GM19043 (cell line): Measurements from ENCODE around the gene RSPO1.
"Not testable (repeated sequence)": the region's sequence is repeated elsewhere in the genome, so short reads cannot be mapped to it uniquely, and the experiment has no call there.

ENCODE experiments used
- ATAC-seq: cut with Tn5 transposase; IDR thresholded peaks from one replicate; pipeline ENCODE4 v1.9.1; 2021; ENCODE audit warnings: low read depth; ENCODE audit not compliant: unreplicated experiment

RSPO1 gene, protein sequence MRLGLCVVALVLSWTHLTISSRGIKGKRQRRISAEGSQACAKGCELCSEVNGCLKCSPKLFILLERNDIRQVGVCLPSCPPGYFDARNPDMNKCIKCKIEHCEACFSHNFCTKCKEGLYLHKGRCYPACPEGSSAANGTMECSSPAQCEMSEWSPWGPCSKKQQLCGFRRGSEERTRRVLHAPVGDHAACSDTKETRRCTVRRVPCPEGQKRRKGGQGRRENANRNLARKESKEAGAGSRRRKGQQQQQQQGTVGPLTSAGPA

DNA sequence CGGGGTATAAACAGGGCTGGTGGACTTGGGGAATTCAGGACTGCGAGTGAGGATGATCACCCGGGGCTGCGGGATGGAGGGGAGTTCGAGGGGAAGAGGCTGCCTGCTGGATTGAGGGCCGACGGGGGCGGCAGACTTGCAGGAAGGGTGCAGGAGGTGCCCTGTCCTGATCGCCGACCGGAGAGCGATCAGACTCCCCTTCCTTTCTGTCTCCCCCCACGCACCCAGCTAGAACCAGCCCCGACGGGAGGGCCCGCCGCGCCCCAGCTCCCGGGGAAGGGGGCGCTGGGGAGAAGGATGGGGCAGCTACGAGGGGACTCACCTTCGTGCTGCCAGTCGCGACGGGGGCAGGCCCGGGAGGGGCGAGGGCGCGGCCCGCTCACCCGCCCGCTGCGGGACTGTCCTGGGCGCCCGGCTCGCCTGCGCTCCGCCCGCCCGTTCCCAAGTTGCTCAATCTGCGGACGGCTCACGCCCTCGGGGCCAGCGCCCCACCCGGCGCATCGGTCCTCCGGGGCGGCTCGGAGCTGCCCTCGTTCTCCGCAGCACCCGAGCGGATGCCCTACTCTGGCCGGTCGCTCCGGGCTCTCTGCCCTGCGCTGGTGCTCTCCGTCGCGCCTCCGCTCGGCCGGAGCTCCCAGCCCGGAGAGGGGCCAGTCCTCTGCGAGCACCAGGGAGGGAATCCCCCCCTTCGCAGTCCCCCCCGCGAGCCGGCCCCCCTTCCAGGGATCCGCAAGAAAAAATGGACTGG is at the start of gene RSPO1:
TSS of gene RSPO1 (minus strand) at position 649 of the 748 bp plus-strand sequence. CDS start 5,231 bp downstream, outside the sequence.
- no peak for ATAC-seq

DNA sequence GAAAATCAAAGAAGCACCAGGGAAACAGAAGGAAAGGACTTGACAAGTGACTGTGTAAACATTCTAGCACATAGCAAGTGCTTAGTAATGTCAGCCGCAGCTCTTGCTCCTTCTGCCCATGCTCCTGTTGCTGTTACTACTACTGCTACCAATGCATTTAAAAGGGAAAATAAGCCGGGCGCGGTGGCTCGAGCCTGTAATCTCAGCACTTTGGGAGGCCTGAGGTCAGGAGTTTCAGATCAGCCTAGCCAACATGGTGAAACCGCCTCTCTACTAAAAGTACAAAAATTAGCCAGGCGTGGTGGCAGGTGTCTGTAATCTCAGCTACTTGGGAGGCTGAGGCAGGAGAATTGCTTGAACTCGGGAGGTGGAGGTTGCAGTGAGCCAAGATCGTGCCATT is 49.5 kb upstream of the RSPO1 start:
- not testable (repeated sequence) for ATAC-seq

DNA sequence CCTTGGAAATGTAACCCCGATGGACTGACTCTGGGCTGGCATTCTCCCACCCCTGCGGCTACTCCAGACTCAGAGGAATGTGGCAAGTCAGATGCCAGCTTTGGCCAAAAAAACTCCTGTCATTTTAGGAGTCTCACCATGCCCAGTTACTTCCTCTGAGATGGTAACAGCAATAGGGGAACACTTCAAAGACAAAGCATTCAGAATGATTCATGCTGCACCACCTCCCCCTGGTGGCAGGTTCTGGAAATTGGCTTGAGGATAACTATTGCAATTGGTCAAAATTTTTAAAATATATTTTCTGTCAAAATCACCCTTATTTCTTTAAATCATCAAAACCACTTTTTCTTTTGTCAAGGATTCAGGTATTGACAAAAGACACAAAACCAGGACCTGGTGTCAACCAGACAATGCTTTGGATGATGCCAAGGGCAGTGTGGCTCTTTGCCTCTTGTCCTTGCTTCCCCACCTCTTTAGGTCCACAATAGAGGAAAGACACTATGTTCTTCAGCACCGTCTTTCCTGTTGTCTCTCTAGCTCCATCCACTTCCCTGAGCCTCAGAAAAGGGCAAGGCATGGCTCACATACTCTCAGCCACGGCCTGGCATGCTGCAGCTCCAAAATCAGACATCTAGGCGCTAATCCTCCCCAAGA is 47.8 kb upstream of the RSPO1 start:
- ATAC-seq: no peak

GRCh38 chr1:37680933-37681332 is 46.2 kb upstream of the RSPO1 start:
- no peak for ATAC-seq

- ATAC-seq: no peak
Observed at GRCh38 chr1:37677808-37678207, 43.1 kb upstream of the RSPO1 start.

- ATAC-seq: no peak
Observed at GRCh38 chr1:37677143-37677439, 42.4 kb upstream of the RSPO1 start.

DNA sequence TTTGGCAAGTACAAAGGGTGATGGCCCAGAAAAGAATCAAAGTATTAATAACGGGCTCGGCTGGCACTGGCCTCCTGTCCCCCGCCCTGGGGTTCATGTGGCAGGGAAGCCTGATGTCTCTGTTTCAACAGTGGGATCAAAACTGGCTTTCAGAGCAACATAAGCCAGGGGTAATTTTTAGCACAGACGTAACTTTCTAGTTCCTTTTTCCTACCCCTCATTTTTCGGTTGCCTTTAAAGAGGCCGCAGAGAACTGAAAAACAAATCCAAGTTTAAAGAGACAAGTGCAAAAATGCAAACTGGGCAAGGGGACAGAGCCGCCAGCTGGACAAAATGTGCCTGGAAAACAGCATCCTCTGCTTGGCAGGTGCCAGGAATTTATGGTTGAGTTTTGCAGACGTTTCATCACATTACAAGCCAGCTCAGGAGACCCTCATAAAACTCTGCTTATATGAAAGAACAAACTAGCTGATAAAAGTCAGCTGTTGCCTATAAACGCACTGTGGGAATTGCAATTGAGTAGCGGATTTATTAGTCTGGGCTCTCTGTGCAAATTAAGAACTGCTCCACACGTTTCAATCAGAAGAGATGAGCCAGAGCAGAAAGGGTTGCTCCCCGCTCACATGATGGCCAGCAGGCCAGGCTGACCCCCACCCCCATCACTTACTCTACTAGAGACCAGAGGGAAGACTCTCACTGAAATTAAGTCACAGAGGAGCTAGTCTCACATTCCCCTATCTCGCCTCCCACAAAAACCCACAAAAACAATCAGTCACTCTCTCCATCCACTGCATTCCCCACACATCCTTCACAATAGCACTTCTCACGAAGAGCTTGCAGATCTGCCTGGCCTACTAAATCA is 41.8 kb upstream of the RSPO1 start:
- ATAC-seq: peak; percentile 57

GRCh38 chr1:37673920-37674319 is 39.2 kb upstream of the RSPO1 start:
- no peak for ATAC-seq

DNA sequence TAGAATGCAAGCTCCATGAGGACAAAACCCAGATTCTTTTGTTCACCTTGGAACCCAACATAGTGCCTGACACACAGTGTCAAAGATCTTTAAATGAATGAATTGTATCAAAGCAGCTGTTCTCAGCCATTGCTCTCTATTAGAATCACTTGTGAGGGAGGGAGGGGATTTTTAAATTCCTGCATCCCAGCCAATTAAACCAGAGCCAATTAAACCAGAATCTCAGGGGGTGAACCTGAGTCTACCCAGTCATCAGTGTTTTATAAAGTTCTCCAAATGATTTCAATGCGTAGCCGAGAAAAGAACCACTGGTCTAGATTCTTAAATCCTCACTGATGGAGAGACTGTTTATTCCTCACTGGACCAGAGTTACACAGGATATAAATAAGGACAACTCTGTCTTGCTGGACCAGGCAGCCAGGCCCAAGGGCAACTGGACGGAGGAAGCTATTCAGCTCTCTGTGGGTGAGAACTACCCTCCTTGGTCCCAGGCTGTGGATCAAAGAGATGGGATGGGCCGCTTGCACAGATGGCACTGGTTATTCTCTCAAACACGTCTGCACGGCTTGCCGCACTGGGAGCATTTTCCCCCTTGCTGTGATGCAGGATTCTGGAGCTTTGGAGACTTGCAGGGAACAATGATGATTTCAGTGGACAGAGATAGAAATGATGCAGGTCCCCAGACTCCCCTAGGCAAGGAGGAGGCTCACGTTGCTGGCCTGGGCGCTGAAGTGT is 37.6 kb upstream of the RSPO1 start:
- no peak for ATAC-seq

GRCh38 chr1:37671261-37671660 is 36.6 kb upstream of the RSPO1 start:
- ATAC-seq: no peak

GRCh38 chr1:37670133-37670532 is 35.4 kb upstream of the RSPO1 start:
- no peak for ATAC-seq

GRCh38 chr1:37667023-37667671 is 32.5 kb upstream of the RSPO1 start:
- no peak for ATAC-seq

- ATAC-seq: no peak
Observed at GRCh38 chr1:37666241-37666867, 31.7 kb upstream of the RSPO1 start.

GRCh38 chr1:37663426-37664000 is 28.8 kb upstream of the RSPO1 start:
- no peak for ATAC-seq

DNA sequence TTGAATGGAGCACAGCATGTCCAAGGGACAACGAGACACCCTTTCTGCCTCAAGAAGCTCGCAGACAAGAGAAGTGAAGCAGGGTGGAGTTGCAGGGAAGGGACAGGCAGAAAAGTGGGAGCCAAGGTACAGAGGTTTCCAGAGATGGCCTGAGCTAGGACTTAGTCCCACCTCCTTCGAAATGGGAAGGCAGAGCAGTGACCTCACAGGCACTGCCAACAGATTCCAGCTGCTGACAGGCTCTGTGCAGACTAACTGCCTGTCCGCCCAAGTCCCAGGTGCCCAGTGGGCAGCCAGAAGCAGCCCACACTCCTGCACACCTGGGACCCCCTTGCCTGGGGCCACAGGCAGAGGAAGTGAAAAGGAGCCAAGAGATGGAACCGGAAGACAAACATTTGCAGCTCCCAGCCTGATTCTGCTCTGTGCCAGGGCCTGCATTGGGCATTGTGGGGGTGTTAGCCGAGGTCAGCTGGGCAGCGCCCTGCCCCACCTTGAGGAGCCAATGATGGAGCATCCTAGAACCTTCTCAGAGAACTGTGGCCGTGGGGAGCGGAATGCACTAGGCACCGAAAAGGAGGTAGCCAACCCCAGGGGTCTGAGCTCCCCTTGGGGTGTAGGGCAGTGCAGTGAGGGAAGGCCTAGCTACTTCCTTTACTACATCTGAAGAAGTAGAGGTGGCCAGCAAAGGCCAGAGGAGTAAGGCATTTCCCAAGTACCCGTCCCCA is 27.5 kb upstream of the RSPO1 start:
- no peak for ATAC-seq

DNA sequence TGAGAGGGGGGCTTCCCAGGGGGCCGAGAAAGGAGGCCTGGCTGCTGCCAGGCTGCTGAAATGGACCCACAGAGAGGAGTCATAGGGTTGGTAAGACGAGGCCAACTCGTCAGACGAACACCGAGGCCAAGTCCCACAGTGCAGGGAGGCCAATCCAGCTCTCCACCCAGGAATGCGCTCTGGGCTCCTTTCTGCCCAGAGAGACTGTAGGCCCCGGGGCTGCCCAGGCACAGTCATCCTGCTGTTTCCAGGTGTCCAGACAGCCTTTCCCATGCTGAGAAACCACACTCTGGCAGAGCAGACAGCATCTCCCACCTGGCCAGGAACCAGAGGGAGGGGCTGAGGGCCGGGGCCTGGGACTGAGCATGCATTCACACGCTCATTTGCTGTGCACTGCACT is 26.7 kb upstream of the RSPO1 start:
- ATAC-seq: no peak

GRCh38 chr1:37660664-37661063 is 26.0 kb upstream of the RSPO1 start:
- no peak for ATAC-seq

DNA sequence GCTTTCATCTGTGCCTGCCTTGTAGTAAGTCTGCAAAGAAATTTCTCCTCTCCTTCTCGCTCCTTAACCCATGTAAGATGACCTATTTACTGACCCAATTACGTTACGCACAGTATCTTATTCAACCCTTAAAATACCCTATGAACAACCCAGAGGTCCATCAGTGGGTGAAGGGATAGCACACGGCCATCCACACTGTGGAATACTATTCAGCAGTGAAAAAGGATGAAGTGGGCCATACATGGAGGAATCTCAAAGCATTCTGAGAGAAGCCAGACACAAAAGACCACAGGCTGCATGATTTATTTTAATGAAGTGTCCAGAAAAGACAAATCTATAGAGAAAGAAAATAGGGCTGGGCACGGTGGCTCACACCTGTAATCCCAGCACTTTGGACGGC is 23.8 kb upstream of the RSPO1 start:
- ATAC-seq: no peak
